ENCODE data around the gene SQSTM1. TPM values are rescaled to one million over a fixed set of nuclear protein-coding genes. Genes with fewer than 3 reads are reported as not detected.
"Not testable (repeated sequence)": the region's sequence is repeated elsewhere in the genome, so short reads cannot be mapped to it uniquely, and the experiment has no call there.

The SQSTM1 gene
- total RNA-seq, 1 donor from 2014 or later: 46.9 TPM

DNA sequence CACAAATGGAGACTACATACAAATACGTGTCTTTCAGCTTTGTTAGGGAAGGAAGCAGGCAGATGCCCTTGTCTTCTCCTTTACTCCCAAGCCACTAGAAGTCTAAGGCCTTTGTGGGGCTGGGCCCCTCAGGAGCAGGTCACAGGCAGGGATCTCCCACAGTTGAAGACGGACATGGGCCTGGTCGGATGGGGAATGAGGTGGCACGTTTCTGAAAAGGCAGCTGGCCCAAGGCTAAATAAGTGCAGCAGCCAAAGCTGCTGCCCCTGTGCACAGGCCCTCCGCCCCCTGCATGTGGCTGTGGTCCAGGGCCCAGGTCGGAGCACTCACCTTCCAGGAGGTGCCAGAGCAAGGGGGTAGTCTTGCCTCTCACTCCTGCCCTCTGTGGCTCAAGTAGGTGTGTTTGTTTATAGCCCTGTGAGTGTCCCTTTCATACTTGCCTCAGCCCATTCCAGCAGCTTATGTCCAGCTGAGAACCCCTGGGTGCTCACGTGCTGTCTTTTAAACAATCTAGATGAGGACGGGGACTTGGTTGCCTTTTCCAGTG, 1.8 kb downstream of the SQSTM1 start:
- DNase-seq (ENCODE audit: low spot score in 2 of 2) (no peak), FAIRE-seq (no peak)

GRCh38 chr5:179823937-179824744, 3.4 kb downstream of the SQSTM1 start:
- DNase-seq (ENCODE audit: low spot score in 2 of 2): no peak
- no peak for FAIRE-seq

DNA sequence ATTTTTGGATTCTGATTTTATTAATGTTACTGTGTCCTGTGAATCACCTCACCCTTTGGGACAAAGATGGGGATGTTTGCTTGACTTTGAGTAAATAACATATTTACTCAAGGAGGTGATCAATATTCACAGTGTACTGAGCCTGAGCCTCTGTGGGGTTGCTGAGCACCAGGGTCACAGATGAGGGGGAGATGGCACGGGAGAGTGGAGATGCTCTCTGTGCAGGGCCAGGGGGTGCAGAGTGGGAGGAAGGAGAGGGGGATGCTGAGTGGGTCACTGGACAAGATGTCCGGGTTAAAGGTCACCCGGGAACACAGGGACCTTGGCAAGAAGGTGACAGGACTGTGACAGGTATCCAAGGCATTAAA, 4.0 kb downstream of the SQSTM1 start:
- FAIRE-seq: no peak

GRCh38 chr5:179825655-179826182, 5.0 kb downstream of the SQSTM1 start:
- FAIRE-seq (no peak), DNase-seq (ENCODE audit: low spot score in 2 of 2) (no peak)

More for the DNA sequence above, 4.0 kb downstream of the SQSTM1 start:
- DNase-seq (ENCODE audit: low spot score in 2 of 2): no peak

GRCh38 chr5:179827680-179828079, 7.0 kb downstream of the SQSTM1 start:
- no peak for FAIRE-seq
- no peak for DNase-seq (ENCODE audit: low spot score in 2 of 2)

- DNase-seq (ENCODE audit: low spot score in 2 of 2) (no peak), FAIRE-seq (no peak)
Observed at GRCh38 chr5:179828756-179829421, 8.2 kb downstream of the SQSTM1 start.

DNA sequence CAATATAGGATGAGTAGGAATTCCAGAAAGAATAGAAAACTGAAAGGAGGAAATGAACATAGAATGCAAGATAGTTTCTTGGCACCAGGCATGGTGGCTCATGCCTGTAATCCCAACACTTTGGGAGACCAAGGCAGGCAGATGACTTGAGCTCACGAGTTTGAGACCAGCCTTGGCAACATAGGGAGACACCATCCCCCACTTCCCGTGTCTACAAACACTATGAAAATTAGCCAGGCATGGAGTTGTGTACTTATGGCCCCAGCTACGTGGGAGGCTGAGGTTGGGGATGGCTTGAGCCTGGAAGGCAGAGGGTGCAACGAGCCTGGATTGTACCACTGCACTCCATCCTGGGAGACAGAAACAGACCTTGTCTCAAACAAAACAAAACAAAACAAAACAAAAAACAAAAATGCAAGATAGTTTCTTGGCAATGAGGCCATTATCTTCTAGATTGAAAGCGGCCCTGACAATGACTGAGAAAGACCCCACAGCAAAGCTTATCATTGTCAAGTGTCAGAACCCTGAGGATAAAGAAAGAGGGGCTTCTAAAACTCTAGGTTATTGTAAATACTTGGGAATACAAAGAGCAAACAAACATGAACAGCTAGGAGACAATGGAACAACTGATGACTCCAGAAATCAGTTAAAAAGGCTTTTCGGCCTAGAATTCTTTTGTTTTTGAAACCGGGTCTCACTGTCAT, 9.2 kb downstream of the SQSTM1 start:
- FAIRE-seq: no peak
- no peak for DNase-seq (ENCODE audit: low spot score in 2 of 2)

- DNase-seq (ENCODE audit: low spot score in 2 of 2) (no peak), FAIRE-seq (no peak)
Observed at GRCh38 chr5:179830818-179831468, 10.2 kb downstream of the SQSTM1 start.

- no peak for FAIRE-seq
- DNase-seq (ENCODE audit: low spot score in 2 of 2): no peak
Observed at GRCh38 chr5:179832039-179832745, 11.5 kb downstream of the SQSTM1 start.

GRCh38 chr5:179833056-179833708, 12.5 kb downstream of the SQSTM1 start:
- FAIRE-seq (no peak), DNase-seq (ENCODE audit: low spot score in 2 of 2) (no peak)

GRCh38 chr5:179833709-179834070, 13.0 kb downstream of the SQSTM1 start:
- FAIRE-seq: no peak
- DNase-seq (ENCODE audit: low spot score in 2 of 2): no peak

GRCh38 chr5:179834120-179834519, 13.4 kb downstream of the SQSTM1 start:
- FAIRE-seq (no peak), DNase-seq (ENCODE audit: low spot score in 2 of 2) (no peak)

- DNase-seq (ENCODE audit: low spot score in 2 of 2); FAIRE-seq: not testable (repeated sequence)
Observed at GRCh38 chr5:179834871-179835270, 14.2 kb downstream of the SQSTM1 start.

DNA sequence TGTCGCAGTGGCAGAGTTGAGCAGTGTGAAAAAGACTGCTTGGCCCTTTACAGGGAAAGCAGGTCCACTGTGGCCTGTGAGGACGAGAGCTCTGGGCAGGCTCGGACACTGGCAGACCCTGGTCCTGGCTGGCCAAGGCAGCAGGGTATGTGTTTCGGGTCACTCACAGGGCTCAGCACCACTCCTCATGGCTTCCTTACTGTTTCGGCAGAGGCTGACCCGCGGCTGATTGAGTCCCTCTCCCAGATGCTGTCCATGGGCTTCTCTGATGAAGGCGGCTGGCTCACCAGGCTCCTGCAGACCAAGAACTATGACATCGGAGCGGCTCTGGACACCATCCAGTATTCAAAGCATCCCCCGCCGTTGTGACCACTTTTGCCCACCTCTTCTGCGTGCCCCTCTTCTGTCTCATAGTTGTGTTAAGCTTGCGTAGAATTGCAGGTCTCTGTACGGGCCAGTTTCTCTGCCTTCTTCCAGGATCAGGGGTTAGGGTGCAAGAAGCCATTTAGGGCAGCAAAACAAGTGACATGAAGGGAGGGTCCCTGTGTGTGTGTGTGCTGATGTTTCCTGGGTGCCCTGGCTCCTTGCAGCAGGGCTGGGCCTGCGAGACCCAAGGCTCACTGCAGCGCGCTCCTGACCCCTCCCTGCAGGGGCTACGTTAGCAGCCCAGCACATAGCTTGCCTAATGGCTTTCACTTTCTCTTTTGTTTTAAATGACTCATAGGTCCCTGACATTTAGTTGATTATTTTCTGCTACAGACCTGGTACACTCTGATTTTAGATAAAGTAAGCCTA, 15.7 kb downstream of the SQSTM1 start:
- FAIRE-seq: no peak
- DNase-seq (ENCODE audit: low spot score in 2 of 2): no peak

GRCh38 chr5:179837076-179838011, 16.6 kb downstream of the SQSTM1 start:
- FAIRE-seq (no peak), DNase-seq (ENCODE audit: low spot score in 2 of 2) (no peak)

- no peak for FAIRE-seq
- no peak for DNase-seq (ENCODE audit: low spot score in 2 of 2)
Observed at GRCh38 chr5:179839328-179840256, 18.9 kb downstream of the SQSTM1 start.
